ENCODE data around the gene CD300LF. TPM values are rescaled to one million over a fixed set of nuclear protein-coding genes. Genes with fewer than 3 reads are reported as not detected.

Gene CD300LF
- total and polyA plus RNA-seq, 9 of the 15 experiments (the other 6 are each of a cell fraction or from before 2014, with no cell fraction given): not detected

DNA sequence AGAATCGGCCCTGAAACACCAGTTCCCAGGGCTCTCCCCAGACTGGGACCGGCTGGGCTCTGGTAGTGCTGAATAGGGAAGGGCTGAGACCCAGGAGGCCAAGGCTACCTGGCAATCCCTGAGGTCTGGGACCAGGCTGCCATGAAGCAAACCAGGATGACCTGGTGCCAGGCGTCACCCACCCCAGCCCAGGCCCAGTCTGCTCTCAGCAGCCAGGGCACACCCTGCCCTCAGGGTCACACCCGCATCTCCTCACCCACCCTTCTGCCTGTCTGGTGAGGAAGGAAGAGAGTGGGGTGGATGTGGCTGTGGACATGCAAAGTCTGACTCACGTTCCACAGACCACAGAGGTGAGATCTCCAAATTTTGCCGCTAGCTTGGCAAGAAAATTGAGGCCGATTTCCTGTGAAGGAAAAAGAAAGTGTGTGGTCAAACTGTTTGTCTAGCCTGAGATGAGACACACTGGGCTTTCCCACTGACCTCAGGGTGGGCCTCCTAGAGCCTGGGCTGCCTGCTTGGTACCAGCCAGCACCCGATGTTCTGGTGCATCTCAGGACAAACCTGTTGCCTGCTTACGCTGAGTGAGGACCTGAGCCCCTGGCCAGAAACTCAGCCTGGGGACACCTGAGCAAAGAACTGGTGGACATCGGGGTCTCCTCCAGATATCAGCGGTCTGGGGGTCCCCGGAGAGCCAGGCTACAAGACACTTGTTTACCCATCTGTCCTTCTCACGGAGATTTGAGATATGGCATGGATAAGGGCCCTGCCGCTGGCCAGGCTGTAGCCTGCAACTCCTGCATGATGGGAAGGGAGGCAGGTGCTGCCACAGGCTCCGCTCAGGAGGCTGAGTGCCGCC lies 18.0 kb upstream of the CD300LF start:
- H3K36me3 ChIP-seq (ENCODE audit: control insufficient read depth, insufficient read depth, low read length): no peaks in the 10 kb centered on the region
- intact Hi-C loops (cut with micrococcal nuclease) (no loop called here), in situ Hi-C loops (cut with MboI) (no loop called here)
- 2% methylated on average over 14 of the region's 16 CpGs for WGBS (ENCODE audit: insufficient coverage, low coverage, missing lambda C conversion rate)
- no peak overlapping the region for H3K27ac ChIP-seq (ENCODE audit: extremely low read depth, low read depth, low read length)
- no peaks in the 10 kb centered on the region for H3K4me1 ChIP-seq (replicated peaks in 1 of 2; ENCODE audit: control insufficient read depth in 2 of 2, insufficient read depth in 2 of 2, low read length in 2 of 2)
- peaks cover 11 to 45% of the 10 kb centered on the region in 2 experiments; a peak in 3 of 5 replicates for H3K27me3 ChIP-seq (ENCODE audit: control insufficient read depth in 2 of 2, insufficient read depth in 2 of 2, low read length in 2 of 2)
- DNase-seq (ENCODE audit: extremely low read depth in 1 of 4, low spot score in 3 of 4) (no peak), ATAC-seq (no peak), FAIRE-seq (no peak)
- H3K9me1 ChIP-seq (ENCODE audit: control insufficient read depth, insufficient read depth, low read length): no peaks in the 10 kb centered on the region
- no peak overlapping the region for H3K4me3 ChIP-seq
- no peaks in the 10 kb centered on the region; the same call in 1 of the 2 replicates for H4K20me1 ChIP-seq (replicated peaks; ENCODE audit: control insufficient read depth, insufficient read depth, low read length)
- ChIA-PET CTCF (ENCODE audit: low intra/inter-chr PET ratio) (no interaction called here), POLR2A (no interaction called here)
- no peak overlapping the region for H3K4me2 ChIP-seq (ENCODE audit: insufficient read depth, low read length)
- BruUV-seq (replicated peaks): no TSS peak
- no peak for TF ChIP-seq KAT2B (IDR thresholded peaks at IDR 0.05; ENCODE audit: low read depth, low read length)
- TF ChIP-seq GABPB2 (CRISPR knock-in tag; conservative IDR thresholded peaks at IDR 0.05): no peak
- TF ChIP-seq ZNF175 (CRISPR knock-in tag; IDR thresholded peaks at IDR 0.05; ENCODE audit: low read depth): no peak
- TF ChIP-seq SNAPC5 (CRISPR knock-in tag; IDR thresholded peaks at IDR 0.05): no peak
- H3K9ac ChIP-seq (ENCODE audit: insufficient read depth in 1 of 2, low read depth in 2 of 2, low read length in 2 of 2): no peak overlapping the region
- no peaks in the 10 kb centered on the region for H3K79me2 ChIP-seq (ENCODE audit: control insufficient read depth, insufficient read depth, low read length)
- peaks cover 9% of the 10 kb centered on the region; the same call in 1 of the 2 replicates for H3K9me3 ChIP-seq (replicated peaks; ENCODE audit: control insufficient read depth, insufficient read depth, low read depth, low read length)
- H2AFZ ChIP-seq (ENCODE audit: low read depth, low read length): no peak overlapping the region

- Histone ChIP-seq H3K9me1 (ENCODE audit: control insufficient read depth, insufficient read depth, low read length) (no peaks in the 10 kb centered on the region), H4K20me1 (replicated peaks; ENCODE audit: control insufficient read depth, insufficient read depth, low read length) (no peaks in the 10 kb centered on the region; the same call in 1 of the 2 replicates), H3K27ac (ENCODE audit: extremely low read depth, low read depth, low read length) (no peak overlapping the region), H3K79me2 (ENCODE audit: control insufficient read depth, insufficient read depth, low read length) (no peaks in the 10 kb centered on the region), H2AFZ (ENCODE audit: low read depth, low read length) (no peak overlapping the region), H3K27me3 (ENCODE audit: control insufficient read depth in 2 of 2, insufficient read depth in 2 of 2, low read length in 2 of 2) (peaks cover 10 to 43% of the 10 kb centered on the region in 2 experiments; a peak in 3 of 5 replicates), H3K9ac (ENCODE audit: insufficient read depth in 1 of 2, low read depth in 2 of 2, low read length in 2 of 2) (no peak overlapping the region), H3K36me3 (ENCODE audit: control insufficient read depth, insufficient read depth, low read length) (no peaks in the 10 kb centered on the region), H3K4me1 (replicated peaks in 1 of 2; ENCODE audit: control insufficient read depth in 2 of 2, insufficient read depth in 2 of 2, low read length in 2 of 2) (no peaks in the 10 kb centered on the region), H3K4me2 (ENCODE audit: insufficient read depth, low read length) (no peak overlapping the region), H3K4me3 (no peak overlapping the region), H3K9me3 (replicated peaks; ENCODE audit: control insufficient read depth, insufficient read depth, low read depth, low read length) (peaks cover 9% of the 10 kb centered on the region; the same call in 1 of the 2 replicates)
- CTCF ChIA-PET (ENCODE audit: low intra/inter-chr PET ratio): no interaction called here
- intact Hi-C loops (cut with micrococcal nuclease) (no loop called here), in situ Hi-C loops (cut with MboI) (no loop called here)
- WGBS (ENCODE audit: insufficient coverage, low coverage, missing lambda C conversion rate): 18% methylated on average over 15 of the region's 15 CpGs
- no TSS peak for BruUV-seq (replicated peaks)
- POLR2A ChIA-PET: no interaction called here
- FAIRE-seq (no peak), DNase-seq (ENCODE audit: extremely low read depth in 1 of 4, low spot score in 3 of 4) (no peak), ATAC-seq (no peak)
- TF ChIP-seq ARID2 (IDR thresholded peaks at IDR 0.05) (no peak), DMBX1 (CRISPR knock-in tag; IDR thresholded peaks at IDR 0.05; ENCODE audit: borderline replicate concordance) (no peak), CEBPZ (IDR thresholded peaks at IDR 0.05; ENCODE audit: borderline replicate concordance, low read depth, low read length) (no peak), ZNF197 (CRISPR knock-in tag; IDR thresholded peaks at IDR 0.05; ENCODE audit: low read depth) (no peak)
Observed at GRCh38 chr17:74729866-74730265, 17.1 kb upstream of the CD300LF start.

Measured in K562 (cell line).